Measurements from ENCODE around the gene TXNL4B.
A peak's percentile ranks its signal among the peaks of the same experiment; 100 is the strongest.

DNA sequence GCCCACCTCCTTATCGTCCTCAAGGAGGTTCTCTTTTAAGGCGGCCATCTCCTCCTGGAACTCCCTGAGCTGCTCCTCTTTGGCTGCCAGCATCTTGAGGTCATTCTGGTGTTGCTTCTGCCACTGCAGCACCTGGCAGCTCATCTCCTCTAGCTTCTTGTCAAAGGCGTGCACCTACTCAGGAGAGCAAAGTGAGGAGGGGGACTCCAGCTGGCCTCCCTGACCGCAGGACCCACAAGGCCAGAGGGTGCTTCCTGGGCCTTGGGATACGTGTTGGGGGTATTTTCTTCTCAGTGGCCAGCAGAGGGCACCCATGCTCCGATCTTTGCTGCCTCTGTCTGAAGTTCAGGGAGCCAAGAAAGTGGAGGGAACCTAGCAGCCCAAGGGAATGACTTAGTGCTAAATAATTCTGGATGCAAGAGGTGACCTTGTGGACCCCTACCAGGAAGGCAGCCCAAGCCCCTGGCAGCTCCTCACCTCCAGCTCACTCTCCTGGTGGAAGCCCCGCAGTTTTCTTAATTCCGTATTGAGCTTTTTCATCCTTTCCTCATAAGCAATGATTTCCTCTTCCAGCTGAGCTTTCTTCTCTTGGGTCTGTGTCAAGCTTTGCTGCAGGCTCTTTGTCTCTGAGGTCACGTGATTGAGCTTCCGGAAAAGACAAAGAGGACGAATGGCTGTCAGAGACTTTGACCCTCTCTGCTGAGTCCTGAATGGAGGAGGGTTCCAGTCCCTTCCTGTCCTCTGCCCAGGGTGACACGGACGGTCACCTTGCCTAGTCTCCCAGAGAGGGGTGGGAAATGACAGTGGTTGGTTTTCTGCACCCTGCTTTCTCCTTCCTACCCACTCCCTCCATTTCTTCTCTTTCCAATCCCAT, 31.6 kb upstream of the TXNL4B start:
- TF ChIP-seq, protein P1, sequence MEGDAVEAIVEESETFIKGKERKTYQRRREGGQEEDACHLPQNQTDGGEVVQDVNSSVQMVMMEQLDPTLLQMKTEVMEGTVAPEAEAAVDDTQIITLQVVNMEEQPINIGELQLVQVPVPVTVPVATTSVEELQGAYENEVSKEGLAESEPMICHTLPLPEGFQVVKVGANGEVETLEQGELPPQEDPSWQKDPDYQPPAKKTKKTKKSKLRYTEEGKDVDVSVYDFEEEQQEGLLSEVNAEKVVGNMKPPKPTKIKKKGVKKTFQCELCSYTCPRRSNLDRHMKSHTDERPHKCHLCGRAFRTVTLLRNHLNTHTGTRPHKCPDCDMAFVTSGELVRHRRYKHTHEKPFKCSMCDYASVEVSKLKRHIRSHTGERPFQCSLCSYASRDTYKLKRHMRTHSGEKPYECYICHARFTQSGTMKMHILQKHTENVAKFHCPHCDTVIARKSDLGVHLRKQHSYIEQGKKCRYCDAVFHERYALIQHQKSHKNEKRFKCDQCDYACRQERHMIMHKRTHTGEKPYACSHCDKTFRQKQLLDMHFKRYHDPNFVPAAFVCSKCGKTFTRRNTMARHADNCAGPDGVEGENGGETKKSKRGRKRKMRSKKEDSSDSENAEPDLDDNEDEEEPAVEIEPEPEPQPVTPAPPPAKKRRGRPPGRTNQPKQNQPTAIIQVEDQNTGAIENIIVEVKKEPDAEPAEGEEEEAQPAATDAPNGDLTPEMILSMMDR (IDR thresholded peaks at IDR 0.05), result peak; percentile 64 to 83 (median 78)
- no peak for TF ChIP-seq POLR2A (IDR thresholded peaks at IDR 0.05)

Measured in right lobe of liver (tissue), 4 donors.